ENCODE measurements around the gene MAP2K5. TPM values are rescaled to one million over a fixed set of nuclear protein-coding genes. Genes with fewer than 3 reads are reported as not detected.

Gene MAP2K5
- polyA plus RNA-seq, 1 donor from 2014 or later = 12.1 TPM

GRCh38 chr15:67732671-67733374 lies 190.3 kb downstream of the MAP2K5 start:
- TF ChIP-seq EZH2 (IDR thresholded peaks at IDR 0.05; ENCODE audit: borderline replicate concordance, insufficient read depth, low read length, poor library complexity, severe bottlenecking) = no peak
- peak; percentile 34 for TF ChIP-seq EP300 (conservative IDR thresholded peaks at IDR 0.05; ENCODE audit: poor library complexity, severe bottlenecking)
- TF ChIP-seq POLR2AphosphoS5 (IDR thresholded peaks at IDR 0.05) = peak; percentile 27
- Histone ChIP-seq H3K4me3 (ENCODE audit: low read length) (no peak overlapping the region), H2AFZ (ENCODE audit: low read depth, low read length) (no peak overlapping the region), H3K27me3 (ENCODE audit: insufficient read depth, low read depth, low read length) (no peaks in the 10 kb centered on the region), H3K79me2 (replicated peaks; ENCODE audit: insufficient read depth, low read length) (no peaks in the 10 kb centered on the region), H3F3A (ENCODE audit: insufficient read depth, low read length, poor library complexity, severe bottlenecking) (no peaks in the 10 kb centered on the region), H3K27ac (ENCODE audit: low read length) (no peak overlapping the region), H3K9me2 (ENCODE audit: insufficient read depth, low read length) (no peaks in the 10 kb centered on the region), H3K36me3 (ENCODE audit: insufficient read depth, low read length) (no peaks in the 10 kb centered on the region), H3K4me2 (ENCODE audit: low read length) (no peak overlapping the region), H3K9ac (ENCODE audit: low read length) (no peak overlapping the region), H3K9me3 (ENCODE audit: low read length) (no peaks in the 10 kb centered on the region), H4K20me1 (ENCODE audit: insufficient read depth) (no peaks in the 10 kb centered on the region)

DNA sequence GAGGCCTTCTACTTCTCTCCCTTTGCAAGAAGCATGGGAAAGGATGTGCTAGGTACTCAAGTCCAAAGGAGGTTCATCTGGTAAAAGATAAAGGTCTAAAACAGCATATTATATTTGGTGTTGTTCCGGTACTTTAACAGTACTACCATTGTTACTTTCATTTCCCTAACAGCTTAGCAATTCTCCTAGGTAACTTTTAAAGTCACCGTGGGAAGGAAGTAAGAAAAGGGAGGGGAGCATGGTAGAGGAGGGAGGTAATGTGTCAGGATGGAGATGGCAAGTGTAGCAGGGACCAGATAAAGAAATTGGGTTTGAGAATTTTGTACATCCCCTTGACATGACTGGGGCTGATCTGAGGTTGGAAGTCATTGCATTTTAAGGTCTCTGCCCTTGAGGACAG lies 193.4 kb downstream of the MAP2K5 start:
- Histone ChIP-seq H3K9me3 (ENCODE audit: low read length) (no peaks in the 10 kb centered on the region), H3K9ac (ENCODE audit: low read length) (no peak overlapping the region), H3K4me3 (ENCODE audit: low read length) (no peak overlapping the region), H3K27ac (ENCODE audit: low read length) (no peak overlapping the region), H3K4me2 (ENCODE audit: low read length) (no peak overlapping the region), H2AFZ (ENCODE audit: low read depth, low read length) (no peak overlapping the region), H3K27me3 (ENCODE audit: insufficient read depth, low read depth, low read length) (no peaks in the 10 kb centered on the region), H3F3A (ENCODE audit: insufficient read depth, low read length, poor library complexity, severe bottlenecking) (no peaks in the 10 kb centered on the region), H3K79me2 (replicated peaks; ENCODE audit: insufficient read depth, low read length) (no peaks in the 10 kb centered on the region), H4K20me1 (ENCODE audit: insufficient read depth) (no peaks in the 10 kb centered on the region), H3K36me3 (ENCODE audit: insufficient read depth, low read length) (no peaks in the 10 kb centered on the region), H3K9me2 (ENCODE audit: insufficient read depth, low read length) (no peaks in the 10 kb centered on the region)
- TF ChIP-seq RAD21 (conservative IDR thresholded peaks at IDR 0.05) (no peak), EP300 (conservative IDR thresholded peaks at IDR 0.05; ENCODE audit: poor library complexity, severe bottlenecking) (no peak), TAF1 (IDR thresholded peaks at IDR 0.05; ENCODE audit: low read depth) (no peak), EZH2 (IDR thresholded peaks at IDR 0.05; ENCODE audit: borderline replicate concordance, insufficient read depth, low read length, poor library complexity, severe bottlenecking) (no peak), POLR2AphosphoS5 (IDR thresholded peaks at IDR 0.05) (no peak), CTCF (IDR thresholded peaks at IDR 0.05; ENCODE audit: poor library complexity, severe bottlenecking) (no peak), SMC3 (conservative IDR thresholded peaks at IDR 0.05; ENCODE audit: poor library complexity) (no peak), MXI1 (conservative IDR thresholded peaks at IDR 0.05; ENCODE audit: poor library complexity, severe bottlenecking) (no peak), REST (IDR thresholded peaks at IDR 0.05; ENCODE audit: borderline replicate concordance) (no peak)
